Vagina (tissue), 2 donors: ENCODE results near the gene YAF2. TPM values are rescaled to one million over a fixed set of nuclear protein-coding genes. Genes with fewer than 3 reads are reported as not detected.
"Not testable (repeated sequence)": the region's sequence is repeated elsewhere in the genome, so short reads cannot be mapped to it uniquely, and the experiment has no call there.

Experiments used
- DNase-seq, 2 donors: peaks; one replicate each; pipeline ENCODE4 v3.0.0-alpha.2; 2017; ENCODE audit errors: extremely low spot score in 2 of 2
- H3K27ac ChIP-seq: fragments of 200-600 bp; sonication (generic); one replicate; pipeline ENCODE4 v1.5.1; 2019
- H3K27me3 ChIP-seq: fragments of 200-600 bp; sonication (generic); one replicate; pipeline ENCODE4 v1.5.1; 2019
- H3K36me3 ChIP-seq, 2 donors: fragments of 200-600 bp; sonication (generic); one replicate each; pipeline ENCODE4 v1.5.1; 2017 to 2019
- H3K4me1 ChIP-seq: fragments of 200-600 bp; sonication (generic); one replicate; pipeline ENCODE4 v1.5.1; 2019
- H3K4me3 ChIP-seq, 2 donors: fragments of 200-600 bp; sonication (generic); 1 replicate in 1 of 2; 2 replicates in 1 of 2; pipeline ENCODE4 v1.5.1; 2016 to 2019
- H3K9me3 ChIP-seq: fragments of 200-600 bp; sonication (generic); one replicate; pipeline ENCODE4 v1.5.1; 2019
- CTCF ChIP-seq, 3 experiments: fragments of 450-650 bp in 2 of 3; fragments of 200-600 bp in 1 of 3; sonication (generic) in 1 of 3; IDR thresholded peaks; one replicate each; pipeline ENCODE4 v1.5.1; 2017 to 2019; ENCODE audit warnings: antibody characterized with exemption in 3 of 3, mild to moderate bottlenecking in 2 of 3, moderate library complexity in 2 of 3
- POLR2A ChIP-seq, 2 donors: fragments of 450-650 bp; IDR thresholded peaks; one replicate each; pipeline ENCODE4 v1.6.1; 2017; ENCODE audit warnings: antibody characterized with exemption in 2 of 2, mild to moderate bottlenecking in 2 of 2, moderate library complexity in 2 of 2
- POLR2AphosphoS5 ChIP-seq, 2 donors: sonication (generic); formaldehyde crosslinking; IDR thresholded peaks; one replicate each; pipeline ENCODE4 v1.9.0; 2017; ENCODE audit warnings: antibody characterized with exemption in 2 of 2, mild to moderate bottlenecking in 2 of 2, low read depth in 1 of 2; ENCODE audit not compliant: insufficient read depth in 1 of 2
- intact Hi-C: fragments of 100-400 bp; cut with DNase I; formaldehyde crosslinking; loops from one replicate; pipeline ENCODE4 v1.15.1; 2023
- total RNA-seq: library from RNA; depleted of rRNA; stranded (reverse); fragments of >200 nt; gene quantifications from one replicate; pipeline ENCODE4 v1.2.3, GENCODE V29; 2016

YAF2 gene
- total RNA-seq, 1 donor from 2014 or later: 23.1 TPM

- Histone ChIP-seq H3K27me3 (no peaks in the 10 kb centered on the region), H3K4me3 (no peak overlapping the region), H3K4me1 (no peaks in the 10 kb centered on the region), H3K36me3 (no peaks in the 10 kb centered on the region), H3K27ac (no peak overlapping the region), H3K9me3 (no peaks in the 10 kb centered on the region)
- intact Hi-C loops: no loop called here
- TF ChIP-seq POLR2AphosphoS5 (IDR thresholded peaks at IDR 0.05; ENCODE audit: insufficient read depth in 1 of 2, low read depth in 1 of 2): no peak
- no peak for TF ChIP-seq CTCF (IDR thresholded peaks at IDR 0.05)
- DNase-seq: no peak
Measured at GRCh38 chr12:42255866-42256261, 17.8 kb upstream of the YAF2 start.

DNA sequence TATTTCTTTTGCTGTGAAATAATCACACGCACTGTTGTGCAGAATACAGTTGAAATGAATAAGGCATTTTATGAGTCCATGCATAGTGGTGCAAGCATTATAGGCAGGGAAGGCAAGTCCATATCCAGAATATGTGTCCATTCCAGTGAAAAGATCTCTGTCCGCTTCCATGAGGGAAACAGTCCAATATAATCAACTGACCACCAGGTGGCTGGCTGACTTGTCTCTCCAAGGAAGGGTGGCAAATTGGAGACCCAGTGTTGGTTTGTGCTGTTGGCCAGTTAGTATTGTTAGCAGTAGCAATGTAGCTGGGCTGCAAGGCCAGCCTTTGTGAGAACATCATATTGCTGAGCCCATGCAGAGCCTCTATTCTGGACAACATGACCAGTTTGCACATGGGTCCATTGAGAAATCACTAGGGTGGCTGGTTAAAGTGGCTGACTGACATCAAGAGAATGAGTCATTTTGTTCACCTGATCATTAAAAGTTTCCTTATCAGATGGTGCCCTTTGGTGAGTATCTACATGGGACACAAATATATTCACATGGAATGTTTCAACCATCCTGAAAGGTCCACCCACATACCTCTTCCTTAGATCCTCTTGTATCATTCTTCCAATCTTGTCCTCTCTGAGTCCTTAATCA, 17.3 kb upstream of the YAF2 start:
- H3K27me3 ChIP-seq: no peaks in the 10 kb centered on the region
- TF ChIP-seq POLR2A (IDR thresholded peaks at IDR 0.05) (no peak), POLR2AphosphoS5 (IDR thresholded peaks at IDR 0.05; ENCODE audit: insufficient read depth in 1 of 2, low read depth in 1 of 2) (no peak), CTCF (IDR thresholded peaks at IDR 0.05) (no peak)
- DNase-seq: no peak
- no peak overlapping the region for H3K4me3 ChIP-seq
- H3K36me3 ChIP-seq: no peaks in the 10 kb centered on the region
- H3K4me1 ChIP-seq: no peaks in the 10 kb centered on the region
- H3K9me3 ChIP-seq: no peaks in the 10 kb centered on the region
- intact Hi-C loops: no loop called here
- no peak overlapping the region for H3K27ac ChIP-seq

DNA sequence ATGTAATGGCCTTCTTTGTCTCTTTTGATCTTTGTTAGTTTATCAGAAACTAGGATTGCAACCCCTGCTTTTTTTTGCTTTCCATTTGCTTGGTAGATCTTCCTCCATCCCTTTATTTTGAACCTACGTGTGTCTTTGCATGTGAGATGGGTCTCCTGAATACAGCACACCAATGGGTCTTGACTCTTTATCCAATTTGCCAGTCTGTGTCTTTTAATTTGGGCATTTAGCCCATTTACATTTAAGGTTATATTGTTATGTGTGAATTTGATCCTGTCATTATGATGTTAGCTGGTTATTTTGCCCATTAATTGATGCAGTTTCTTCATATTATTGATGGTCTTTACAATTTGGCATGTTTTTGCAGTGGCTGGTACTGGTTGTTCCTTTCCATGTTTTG, 14.6 kb upstream of the YAF2 start:
- H3K27ac ChIP-seq, H3K27me3 ChIP-seq, H3K4me3 ChIP-seq, H3K36me3 ChIP-seq, intact Hi-C loops, H3K9me3 ChIP-seq, H3K4me1 ChIP-seq, DNase-seq: not testable (repeated sequence)

GRCh38 chr12:42249033-42249432, 11.0 kb upstream of the YAF2 start:
- H3K4me3 ChIP-seq, H3K4me1 ChIP-seq, intact Hi-C loops, H3K27me3 ChIP-seq, H3K27ac ChIP-seq, H3K9me3 ChIP-seq, DNase-seq, H3K36me3 ChIP-seq: not testable (repeated sequence)

GRCh38 chr12:42240131-42240750, 2.2 kb upstream of the YAF2 start:
- intact Hi-C loops: no loop called here
- peaks cover 28% of the 10 kb centered on the region for H3K4me1 ChIP-seq
- H3K27ac ChIP-seq: no peak overlapping the region
- no peak for DNase-seq
- no peaks in the 10 kb centered on the region for H3K27me3 ChIP-seq
- H3K36me3 ChIP-seq: no peaks in the 10 kb centered on the region
- H3K4me3 ChIP-seq: no peak overlapping the region
- no peaks in the 10 kb centered on the region for H3K9me3 ChIP-seq
- TF ChIP-seq POLR2AphosphoS5 (IDR thresholded peaks at IDR 0.05; ENCODE audit: insufficient read depth in 1 of 2, low read depth in 1 of 2) (no peak), CTCF (IDR thresholded peaks at IDR 0.05) (no peak), POLR2A (IDR thresholded peaks at IDR 0.05) (no peak)

DNA sequence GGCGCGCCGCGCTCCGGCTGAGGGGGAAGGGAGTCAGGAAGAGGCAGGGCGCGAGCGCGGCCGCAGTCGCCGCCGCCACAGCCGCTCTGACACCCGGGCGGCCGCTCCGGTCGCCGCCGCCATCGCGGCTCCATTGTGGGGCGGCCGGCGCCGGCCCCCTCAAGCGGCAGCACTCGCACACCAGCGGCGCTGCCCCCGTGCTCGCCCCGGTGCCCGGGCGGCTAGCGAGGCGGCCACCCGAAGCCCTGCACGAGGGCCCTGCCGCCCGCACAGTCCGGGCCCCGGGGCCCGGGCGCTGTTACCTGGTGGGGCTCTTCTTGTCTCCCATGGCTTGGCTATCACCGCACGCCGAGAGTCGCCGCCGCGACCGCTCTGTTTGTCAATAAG, 202 bp downstream of the YAF2 start:
- no peaks in the 10 kb centered on the region for H3K27me3 ChIP-seq
- H3K27ac ChIP-seq: peak overlapping the region; percentile 92
- H3K9me3 ChIP-seq: no peaks in the 10 kb centered on the region
- no peak for DNase-seq
- peaks cover 44% of the 10 kb centered on the region for H3K4me1 ChIP-seq
- H3K36me3 ChIP-seq: no peaks in the 10 kb centered on the region
- H3K4me3 ChIP-seq: peak overlapping the region; percentile 77 to 92
- intact Hi-C loops: loop anchor here (10.0 kb wide), 2 partner anchors 87 to 93 kb away; partner anchors contain the start of genes GXYLT1, PPHLN1 and ZCRB1
- TF ChIP-seq CTCF (IDR thresholded peaks at IDR 0.05): no peak
- no peak for TF ChIP-seq POLR2AphosphoS5 (IDR thresholded peaks at IDR 0.05; ENCODE audit: insufficient read depth in 1 of 2, low read depth in 1 of 2)
- peak in 1 of 2 donors; percentile 12 for TF ChIP-seq POLR2A (IDR thresholded peaks at IDR 0.05)
